ENCODE measurements around the gene FAM180B.

The FAM180B gene

GRCh38 chr11:47569646-47570045 lies 16.8 kb upstream of the FAM180B start:
- DNase-seq, result no peak

- DNase-seq, result no peak
Observed at GRCh38 chr11:47570651-47571356, 15.7 kb upstream of the FAM180B start.

GRCh38 chr11:47571357-47571729 lies 15.1 kb upstream of the FAM180B start:
- DNase-seq, result no peak

GRCh38 chr11:47571895-47572294 lies 14.6 kb upstream of the FAM180B start:
- no peak for DNase-seq

GRCh38 chr11:47572715-47573255 lies 13.7 kb upstream of the FAM180B start:
- DNase-seq, result no peak

GRCh38 chr11:47573321-47573720 lies 13.2 kb upstream of the FAM180B start:
- no peak for DNase-seq

- DNase-seq, result no peak
Observed at GRCh38 chr11:47577460-47578041, 8.9 kb upstream of the FAM180B start.

GRCh38 chr11:47578524-47579494 lies 7.7 kb upstream of the FAM180B start, which contains the start of the genes KBTBD4 and NDUFS3:
Gene KBTBD4, minus strand, starts transcription at chr11:47578970. Its CDS starts 19 bp downstream, at chr11:47578951.
Gene NDUFS3, plus strand, starts transcription at chr11:47579074. Its CDS starts 18 bp downstream, at chr11:47579092.
- peak; percentile 86 for DNase-seq

GRCh38 chr11:47583844-47584243 lies 2.6 kb upstream of the FAM180B start:
- DNase-seq, result no peak

GRCh38 chr11:47587039-47587716 lies 700 bp downstream of the FAM180B start:
- no peak for DNase-seq

- no peak for DNase-seq
Observed at GRCh38 chr11:47587723-47588326, 1.3 kb downstream of the FAM180B start.

GRCh38 chr11:47589118-47589517 lies 2.6 kb downstream of the FAM180B start:
- no peak for DNase-seq

- no peak for DNase-seq
Observed at GRCh38 chr11:47589584-47589976, 3.1 kb downstream of the FAM180B start.

GRCh38 chr11:47589977-47590861 lies 3.7 kb downstream of the FAM180B start:
- no peak for DNase-seq

GRCh38 chr11:47591764-47592163 lies 5.3 kb downstream of the FAM180B start:
- no peak for DNase-seq

GRCh38 chr11:47592251-47592650 lies 5.8 kb downstream of the FAM180B start:
- no peak for DNase-seq

GRCh38 chr11:47592970-47593369 lies 6.5 kb downstream of the FAM180B start:
- DNase-seq, result no peak

GRCh38 chr11:47593492-47593933 lies 7.0 kb downstream of the FAM180B start:
- no peak for DNase-seq

GRCh38 chr11:47593934-47594855 lies 7.7 kb downstream of the FAM180B start, which contains the start of gene C1QTNF4:
Gene C1QTNF4, minus strand, starts transcription at chr11:47594411. Its CDS starts 3,601 bp downstream, at chr11:47590810.
- no peak for DNase-seq

- no peak for DNase-seq
Observed at GRCh38 chr11:47595029-47595428, 8.6 kb downstream of the FAM180B start.
